HEK293T (cell line): ENCODE data around the gene ABHD12.

Experiments
- ARNT ChIP-seq: fragments of 450-650 bp; IDR thresholded peaks from 2 replicates; pipeline ENCODE4 v1.6.1; 2017; ENCODE audit warnings: mild to moderate bottlenecking
- BHLHE40 ChIP-seq: fragments of 450-650 bp; IDR thresholded peaks from 2 replicates; pipeline ENCODE4 v1.6.1; 2016; ENCODE audit warnings: mild to moderate bottlenecking, moderate library complexity, borderline replicate concordance
- ELF4 ChIP-seq: fragments of 450-650 bp; IDR thresholded peaks from 2 replicates; pipeline ENCODE4 v1.6.1; 2017; ENCODE audit warnings: antibody characterized with exemption
- FOXA1 ChIP-seq: fragments of 450-650 bp; IDR thresholded peaks from 2 replicates; pipeline ENCODE4 v1.6.1; 2016; ENCODE audit warnings: mild to moderate bottlenecking
- FOXK2 ChIP-seq: fragments of 450-650 bp; IDR thresholded peaks from 2 replicates; pipeline ENCODE4 v1.6.1; 2016; ENCODE audit warnings: mild to moderate bottlenecking
- FOXM1 ChIP-seq: fragments of 450-650 bp; IDR thresholded peaks from 2 replicates; pipeline ENCODE4 v1.6.1; 2017; ENCODE audit warnings: mild to moderate bottlenecking, borderline replicate concordance
- SP1 ChIP-seq: fragments of 450-650 bp; IDR thresholded peaks from 2 replicates; pipeline ENCODE4 v1.6.1; 2017
- SUZ12 ChIP-seq: fragments of 450-650 bp; IDR thresholded peaks from 2 replicates; pipeline ENCODE4 v1.6.1; 2016; ENCODE audit warnings: mild to moderate bottlenecking
- TARDBP ChIP-seq: fragments of 450-650 bp; IDR thresholded peaks from 2 replicates; pipeline ENCODE4 v1.6.1; 2016
- ZNF384 ChIP-seq: fragments of 450-650 bp; IDR thresholded peaks from 2 replicates; pipeline ENCODE4 v1.6.1; 2016

DNA sequence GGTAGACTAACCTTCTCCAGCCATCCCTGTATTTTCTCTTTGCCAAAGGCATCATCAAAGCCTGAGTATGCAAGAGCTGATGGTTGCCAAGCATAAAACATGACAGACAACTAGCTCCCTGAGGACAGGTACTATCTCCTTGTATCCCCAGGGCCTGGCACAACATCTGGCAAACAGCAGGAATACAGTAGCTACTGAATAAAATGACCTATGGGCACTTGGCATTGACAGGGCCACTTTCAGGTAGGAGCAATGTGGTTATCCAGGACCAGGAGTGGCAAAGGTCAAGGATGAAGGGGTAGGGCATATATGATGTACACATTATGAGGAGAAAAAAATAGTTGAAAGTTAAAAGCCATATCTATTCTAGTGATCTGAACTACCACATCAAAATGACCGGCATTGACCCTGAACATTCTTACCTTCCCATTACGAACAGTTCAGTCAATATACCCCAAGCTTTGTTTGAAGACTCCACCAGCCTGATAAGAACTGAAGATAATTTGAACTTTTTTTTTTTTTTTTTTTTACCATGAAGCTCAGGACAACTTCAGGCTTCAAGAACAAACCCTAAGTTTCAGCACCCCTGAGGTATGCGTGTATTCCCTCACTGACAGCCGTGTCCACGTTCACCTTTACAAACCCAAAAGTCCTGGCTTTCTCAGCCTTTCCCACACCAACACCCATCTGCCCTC, 12.3 kb downstream of the ABHD12 start:
- TF ChIP-seq SP1, result no peak
- no peak for TF ChIP-seq ZNF384
- TF ChIP-seq FOXA1, result no peak
- TF ChIP-seq SUZ12, result no peak
- no peak for TF ChIP-seq TARDBP
- no peak for TF ChIP-seq BHLHE40
- TF ChIP-seq ELF4, result no peak
- no peak for TF ChIP-seq FOXK2
- TF ChIP-seq ARNT, result no peak
- TF ChIP-seq FOXM1, result no peak
